ENCODE results near the gene DIS3L2.

GRCh38 chr2:232327105-232328031 lies 365.9 kb downstream of the DIS3L2 start:
- TF ChIP-seq CTCF (conservative IDR thresholded peaks at IDR 0.05) (peak; percentile 86), EZH2 (IDR thresholded peaks at IDR 0.05; ENCODE audit: low read depth) (no peak)
